Mesenchymal stem cell (in vitro differentiated cells and primary cell): ENCODE data around the gene NPAS2.

Experiments
- DNase-seq: peaks from one replicate; pipeline ENCODE4 v3.0.0-alpha.2; 2013
- H2AFZ ChIP-seq: one replicate; pipeline ENCODE4 v1.6.1; 2013; ENCODE audit warnings: low read depth, mild to moderate bottlenecking, control low read depth, inconsistent platforms, low read length, moderate library complexity
- H2AK5ac ChIP-seq: 2 replicates; pipeline ENCODE4 v1.6.1; 2013; ENCODE audit warnings: low read length, moderate library complexity, mild to moderate bottlenecking, inconsistent platforms; ENCODE audit not compliant: severe bottlenecking
- H2BK120ac ChIP-seq: one replicate; pipeline ENCODE4 v1.6.1; 2013; ENCODE audit warnings: low read depth, mild to moderate bottlenecking, inconsistent platforms, low read length, moderate library complexity
- H2BK12ac ChIP-seq, 2 experiments: one replicate each; pipeline ENCODE4 v1.6.1; 2013; ENCODE audit warnings: inconsistent platforms in 2 of 2, low read length in 2 of 2, mild to moderate bottlenecking in 2 of 2, moderate library complexity in 2 of 2, control low read depth in 1 of 2
- H2BK15ac ChIP-seq: one replicate; pipeline ENCODE4 v1.6.1; 2013; ENCODE audit warnings: mild to moderate bottlenecking, low read depth, inconsistent platforms; ENCODE audit not compliant: poor library complexity, severe bottlenecking
- H2BK5ac ChIP-seq: 2 replicates; pipeline ENCODE4 v1.6.1; 2013; ENCODE audit warnings: low read depth, mild to moderate bottlenecking, low read length, control low read depth, inconsistent platforms; ENCODE audit not compliant: poor library complexity, severe bottlenecking
- H3K14ac ChIP-seq, 2 experiments: one replicate each; pipeline ENCODE4 v1.6.1; 2013; ENCODE audit warnings: inconsistent platforms in 2 of 2, low read length in 2 of 2, control low read depth in 1 of 2, mild to moderate bottlenecking in 1 of 2, moderate library complexity in 1 of 2
- H3K18ac ChIP-seq, 2 experiments: one replicate each; pipeline ENCODE4 v1.6.1; 2013; ENCODE audit warnings: inconsistent platforms in 2 of 2, low read length in 2 of 2, control low read depth in 1 of 2, low read depth in 1 of 2, mild to moderate bottlenecking in 1 of 2
- H3K23ac ChIP-seq, 2 experiments: one replicate each; pipeline ENCODE4 v1.6.1; 2013; ENCODE audit warnings: inconsistent platforms in 2 of 2, low read length in 2 of 2, mild to moderate bottlenecking in 2 of 2, moderate library complexity in 2 of 2, control low read depth in 1 of 2
- H3K27ac ChIP-seq: 2 replicates; pipeline ENCODE4 v1.5.1; 2013; ENCODE audit warnings: mild to moderate bottlenecking, moderate library complexity, low read length, control low read depth, inconsistent platforms; ENCODE audit not compliant: poor library complexity, severe bottlenecking
- H3K27me3 ChIP-seq, 2 experiments: 2 replicates each; pipeline versions ENCODE4 v1.6.1 to v1.7.0; 2013; ENCODE audit warnings: low read length in 2 of 2, mild to moderate bottlenecking in 2 of 2, moderate library complexity in 2 of 2, control low read depth in 1 of 2, inconsistent platforms in 1 of 2; ENCODE audit not compliant: control insufficient read depth in 1 of 2, insufficient read depth in 1 of 2
- H3K36me3 ChIP-seq, 2 experiments: 2 replicates each; pipeline versions ENCODE4 v1.6.1 to v1.7.0; 2013; ENCODE audit warnings: low read length in 2 of 2, control low read depth in 1 of 2, inconsistent platforms in 1 of 2, low read depth in 1 of 2, mild to moderate bottlenecking in 1 of 2; ENCODE audit not compliant: insufficient read depth in 2 of 2, control insufficient read depth in 1 of 2
- H3K4ac ChIP-seq, 2 experiments: one replicate each; pipeline ENCODE4 v1.6.1; 2013; ENCODE audit warnings: inconsistent platforms in 2 of 2, low read length in 2 of 2, mild to moderate bottlenecking in 2 of 2, moderate library complexity in 2 of 2, control low read depth in 1 of 2, low read depth in 1 of 2
- H3K4me1 ChIP-seq: 2 replicates; pipeline ENCODE4 v1.6.1; 2013; ENCODE audit warnings: low read depth, low read length, control low read depth; ENCODE audit not compliant: control insufficient read depth, insufficient read depth
- H3K4me2 ChIP-seq: 2 replicates; pipeline ENCODE4 v1.6.1; 2013; ENCODE audit warnings: low read length, mild to moderate bottlenecking, inconsistent platforms; ENCODE audit not compliant: poor library complexity, severe bottlenecking
- H3K4me3 ChIP-seq, 2 experiments: 2 replicates each; pipeline versions ENCODE4 v1.5.1 to v1.7.0; 2013; ENCODE audit warnings: low read length in 2 of 2, mild to moderate bottlenecking in 2 of 2, control low read depth in 1 of 2, low read depth in 1 of 2; ENCODE audit not compliant: insufficient read depth in 1 of 2
- H3K79me1 ChIP-seq: replicated peaks from 2 replicates; pipeline ENCODE4 v1.6.1; 2013; ENCODE audit warnings: mild to moderate bottlenecking, control low read depth, low read length, inconsistent platforms; ENCODE audit not compliant: poor library complexity, severe bottlenecking
- H3K9ac ChIP-seq: 2 replicates; pipeline ENCODE4 v1.7.0; 2013; ENCODE audit warnings: mild to moderate bottlenecking, low read length, moderate library complexity
- H3K9me3 ChIP-seq: 2 replicates; pipeline ENCODE4 v1.7.0; 2013; ENCODE audit warnings: mild to moderate bottlenecking, low read length; ENCODE audit not compliant: control insufficient read depth
- H4K8ac ChIP-seq: one replicate; pipeline ENCODE4 v1.6.1; 2013; ENCODE audit warnings: inconsistent platforms, mild to moderate bottlenecking, low read length, moderate library complexity
- H4K91ac ChIP-seq: one replicate; pipeline ENCODE4 v1.6.1; 2013; ENCODE audit warnings: mild to moderate bottlenecking, low read length, inconsistent platforms
- WGBS: methylation state at CpG from one replicate; pipeline ENCODE4 v1.1.7; 2013; ENCODE audit warnings: mixed read lengths; 5-methylcytosine and 5-hydroxymethylcytosine counted together

Gene NPAS2

GRCh38 chr2:100906679-100907078, 86.7 kb downstream of the NPAS2 start:
- Histone ChIP-seq H2BK120ac (no peak overlapping the region), H2AFZ (no peak overlapping the region), H3K4me3 (no peak overlapping the region), H4K91ac (no peak overlapping the region), H2AK5ac (no peak overlapping the region), H3K23ac (no peak overlapping the region), H3K79me1 (no peaks in the 10 kb centered on the region), H2BK12ac (peak overlapping the region in 1 of 2 experiments; percentile 43), H3K4me1 (peaks cover 17% of the 10 kb centered on the region), H2BK15ac (no peak overlapping the region), H3K36me3 (peaks cover 0 to under 1% of the 10 kb centered on the region in 2 experiments), H4K8ac (no peak overlapping the region), H3K27me3 (no peaks in the 10 kb centered on the region), H2BK5ac (no peak overlapping the region), H3K4me2 (no peak overlapping the region), H3K18ac (no peak overlapping the region), H3K27ac (no peak overlapping the region), H3K4ac (no peak overlapping the region), H3K14ac (no peak overlapping the region), H3K9ac (no peak overlapping the region), H3K9me3 (no peaks in the 10 kb centered on the region)
- DNase-seq, result no peak
- 100% methylated on average over 1 of the region's 5 CpGs for WGBS

- H2AK5ac ChIP-seq, result no peak overlapping the region
- peak overlapping the region in 1 of 2 experiments; percentile 73 for H2BK12ac ChIP-seq
- H4K8ac ChIP-seq, result no peak overlapping the region
- H3K79me1 ChIP-seq, result no peaks in the 10 kb centered on the region
- H3K9me3 ChIP-seq, result no peaks in the 10 kb centered on the region
- no peak overlapping the region for H2AFZ ChIP-seq
- no peak overlapping the region for H4K91ac ChIP-seq
- H3K27ac ChIP-seq, result no peak overlapping the region
- H3K36me3 ChIP-seq, result peaks cover 0 to 3% of the 10 kb centered on the region in 2 experiments
- no peak overlapping the region for H2BK15ac ChIP-seq
- 90% methylated on average over 5 of the region's 5 CpGs for WGBS
- no peak overlapping the region for H3K4ac ChIP-seq
- peaks cover 0 to 4% of the 10 kb centered on the region in 2 experiments for H3K27me3 ChIP-seq
- H2BK120ac ChIP-seq, result no peak overlapping the region
- peaks cover 15% of the 10 kb centered on the region for H3K4me1 ChIP-seq
- no peak overlapping the region for H3K14ac ChIP-seq
- DNase-seq, result no peak
- H3K4me3 ChIP-seq, result no peak overlapping the region
- no peak overlapping the region for H3K4me2 ChIP-seq
- H3K9ac ChIP-seq, result no peak overlapping the region
- H2BK5ac ChIP-seq, result no peak overlapping the region
- no peak overlapping the region for H3K18ac ChIP-seq
- no peak overlapping the region for H3K23ac ChIP-seq
Measured at GRCh38 chr2:100907832-100908231, 87.9 kb downstream of the NPAS2 start.

GRCh38 chr2:100909534-100910081, 89.7 kb downstream of the NPAS2 start:
- no peak overlapping the region for H3K27ac ChIP-seq
- H2BK15ac ChIP-seq, result no peak overlapping the region
- no peak overlapping the region for H3K9ac ChIP-seq
- no peak overlapping the region for H3K23ac ChIP-seq
- no peak overlapping the region for H2BK12ac ChIP-seq
- H4K91ac ChIP-seq, result no peak overlapping the region
- H3K9me3 ChIP-seq, result no peaks in the 10 kb centered on the region
- no peak overlapping the region for H3K4me2 ChIP-seq
- no peak overlapping the region for H3K4ac ChIP-seq
- H3K79me1 ChIP-seq, result no peaks in the 10 kb centered on the region
- H2BK5ac ChIP-seq, result no peak overlapping the region
- no peak overlapping the region for H2BK120ac ChIP-seq
- no peak overlapping the region for H3K14ac ChIP-seq
- H3K4me3 ChIP-seq, result no peak overlapping the region
- peaks cover 0 to 10% of the 10 kb centered on the region in 2 experiments for H3K36me3 ChIP-seq
- H3K4me1 ChIP-seq, result peaks cover 4% of the 10 kb centered on the region
- DNase-seq, result no peak
- no peak overlapping the region for H2AK5ac ChIP-seq
- H4K8ac ChIP-seq, result no peak overlapping the region
- 67% methylated on average over 9 of the region's 10 CpGs for WGBS
- no peak overlapping the region for H2AFZ ChIP-seq
- H3K27me3 ChIP-seq, result peaks cover 0 to 4% of the 10 kb centered on the region in 2 experiments
- no peak overlapping the region for H3K18ac ChIP-seq

DNA sequence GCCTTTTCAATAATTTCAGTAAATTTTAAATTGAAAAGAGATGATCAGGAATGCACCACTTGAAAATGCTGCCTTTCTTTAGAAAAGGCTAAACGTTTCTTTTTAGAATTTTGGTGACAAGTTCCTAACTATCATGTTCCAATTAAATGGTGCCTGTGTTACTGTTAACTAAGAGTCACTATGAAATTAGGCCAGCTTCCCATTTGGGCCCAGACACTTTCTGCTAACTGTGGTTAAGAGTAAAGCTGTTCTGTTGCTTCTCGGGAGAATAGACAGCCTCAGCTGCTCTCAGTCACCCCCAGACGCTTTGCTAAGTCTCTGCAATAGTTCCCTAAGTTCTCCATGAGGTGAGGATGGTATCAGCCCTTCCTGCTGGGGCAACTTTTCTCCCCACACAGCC, 90.2 kb downstream of the NPAS2 start:
- Histone ChIP-seq H3K14ac (no peak overlapping the region), H3K23ac (no peak overlapping the region), H3K9me3 (no peaks in the 10 kb centered on the region), H3K4ac (no peak overlapping the region), H3K36me3 (peaks cover 0 to 11% of the 10 kb centered on the region in 2 experiments), H3K27ac (no peak overlapping the region), H3K18ac (no peak overlapping the region), H3K27me3 (peaks cover 0 to 4% of the 10 kb centered on the region in 2 experiments), H3K79me1 (no peaks in the 10 kb centered on the region), H2BK5ac (no peak overlapping the region), H3K4me2 (no peak overlapping the region), H2BK15ac (no peak overlapping the region), H3K4me1 (peaks cover 4% of the 10 kb centered on the region), H2AK5ac (no peak overlapping the region), H4K91ac (no peak overlapping the region), H2BK120ac (no peak overlapping the region), H4K8ac (no peak overlapping the region), H2AFZ (no peak overlapping the region), H3K9ac (no peak overlapping the region), H2BK12ac (no peak overlapping the region), H3K4me3 (no peak overlapping the region)
- no peak for DNase-seq
- 88% methylated on average over 2 of the region's 3 CpGs for WGBS
